Measurements from ENCODE around the gene FOXQ1. TPM values are rescaled to one million over a fixed set of nuclear protein-coding genes. Genes with fewer than 3 reads are reported as not detected.

The FOXQ1 gene
- total and polyA plus RNA-seq, 2 of the 13 experiments (the other 11 are each of a cell fraction or from before 2014, with no cell fraction given): 35.2 to 39.8 TPM

DNA sequence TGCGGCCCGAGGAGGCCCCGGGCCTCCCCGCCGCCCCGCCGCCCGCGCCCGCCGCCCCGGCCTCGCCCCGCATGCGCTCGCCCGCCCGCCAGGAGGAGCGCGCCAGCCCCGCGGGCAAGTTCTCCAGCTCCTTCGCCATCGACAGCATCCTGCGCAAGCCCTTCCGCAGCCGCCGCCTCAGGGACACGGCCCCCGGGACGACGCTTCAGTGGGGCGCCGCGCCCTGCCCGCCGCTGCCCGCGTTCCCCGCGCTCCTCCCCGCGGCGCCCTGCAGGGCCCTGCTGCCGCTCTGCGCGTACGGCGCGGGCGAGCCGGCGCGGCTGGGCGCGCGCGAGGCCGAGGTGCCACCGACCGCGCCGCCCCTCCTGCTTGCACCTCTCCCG lies 1.5 kb downstream of the FOXQ1 start (continued):
- TF ChIP-seq, protein P1, sequence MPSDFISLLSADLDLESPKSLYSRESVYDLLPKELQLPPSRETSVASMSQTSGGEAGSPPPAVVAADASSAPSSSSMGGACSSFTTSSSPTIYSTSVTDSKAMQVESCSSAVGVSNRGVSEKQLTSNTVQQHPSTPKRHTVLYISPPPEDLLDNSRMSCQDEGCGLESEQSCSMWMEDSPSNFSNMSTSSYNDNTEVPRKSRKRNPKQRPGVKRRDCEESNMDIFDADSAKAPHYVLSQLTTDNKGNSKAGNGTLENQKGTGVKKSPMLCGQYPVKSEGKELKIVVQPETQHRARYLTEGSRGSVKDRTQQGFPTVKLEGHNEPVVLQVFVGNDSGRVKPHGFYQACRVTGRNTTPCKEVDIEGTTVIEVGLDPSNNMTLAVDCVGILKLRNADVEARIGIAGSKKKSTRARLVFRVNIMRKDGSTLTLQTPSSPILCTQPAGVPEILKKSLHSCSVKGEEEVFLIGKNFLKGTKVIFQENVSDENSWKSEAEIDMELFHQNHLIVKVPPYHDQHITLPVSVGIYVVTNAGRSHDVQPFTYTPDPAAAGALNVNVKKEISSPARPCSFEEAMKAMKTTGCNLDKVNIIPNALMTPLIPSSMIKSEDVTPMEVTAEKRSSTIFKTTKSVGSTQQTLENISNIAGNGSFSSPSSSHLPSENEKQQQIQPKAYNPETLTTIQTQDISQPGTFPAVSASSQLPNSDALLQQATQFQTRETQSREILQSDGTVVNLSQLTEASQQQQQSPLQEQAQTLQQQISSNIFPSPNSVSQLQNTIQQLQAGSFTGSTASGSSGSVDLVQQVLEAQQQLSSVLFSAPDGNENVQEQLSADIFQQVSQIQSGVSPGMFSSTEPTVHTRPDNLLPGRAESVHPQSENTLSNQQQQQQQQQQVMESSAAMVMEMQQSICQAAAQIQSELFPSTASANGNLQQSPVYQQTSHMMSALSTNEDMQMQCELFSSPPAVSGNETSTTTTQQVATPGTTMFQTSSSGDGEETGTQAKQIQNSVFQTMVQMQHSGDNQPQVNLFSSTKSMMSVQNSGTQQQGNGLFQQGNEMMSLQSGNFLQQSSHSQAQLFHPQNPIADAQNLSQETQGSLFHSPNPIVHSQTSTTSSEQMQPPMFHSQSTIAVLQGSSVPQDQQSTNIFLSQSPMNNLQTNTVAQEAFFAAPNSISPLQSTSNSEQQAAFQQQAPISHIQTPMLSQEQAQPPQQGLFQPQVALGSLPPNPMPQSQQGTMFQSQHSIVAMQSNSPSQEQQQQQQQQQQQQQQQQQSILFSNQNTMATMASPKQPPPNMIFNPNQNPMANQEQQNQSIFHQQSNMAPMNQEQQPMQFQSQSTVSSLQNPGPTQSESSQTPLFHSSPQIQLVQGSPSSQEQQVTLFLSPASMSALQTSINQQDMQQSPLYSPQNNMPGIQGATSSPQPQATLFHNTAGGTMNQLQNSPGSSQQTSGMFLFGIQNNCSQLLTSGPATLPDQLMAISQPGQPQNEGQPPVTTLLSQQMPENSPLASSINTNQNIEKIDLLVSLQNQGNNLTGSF (CRISPR knock-in tag; IDR thresholded peaks at IDR 0.05): no peak
- TF ChIP-seq ZNF780A (CRISPR knock-in tag; IDR thresholded peaks at IDR 0.05): no peak; the same call in 1 of the 2 replicates
- TF ChIP-seq, protein P2, sequence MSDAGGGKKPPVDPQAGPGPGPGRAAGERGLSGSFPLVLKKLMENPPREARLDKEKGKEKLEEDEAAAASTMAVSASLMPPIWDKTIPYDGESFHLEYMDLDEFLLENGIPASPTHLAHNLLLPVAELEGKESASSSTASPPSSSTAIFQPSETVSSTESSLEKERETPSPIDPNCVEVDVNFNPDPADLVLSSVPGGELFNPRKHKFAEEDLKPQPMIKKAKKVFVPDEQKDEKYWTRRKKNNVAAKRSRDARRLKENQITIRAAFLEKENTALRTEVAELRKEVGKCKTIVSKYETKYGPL (CRISPR knock-in tag; IDR thresholded peaks at IDR 0.05): no peak
- no peak for TF ChIP-seq NFKBIZ (CRISPR knock-in tag; IDR thresholded peaks at IDR 0.05)
- TF ChIP-seq MTA3 (CRISPR knock-in tag; IDR thresholded peaks at IDR 0.05): no peak
- TF ChIP-seq, protein P3, sequence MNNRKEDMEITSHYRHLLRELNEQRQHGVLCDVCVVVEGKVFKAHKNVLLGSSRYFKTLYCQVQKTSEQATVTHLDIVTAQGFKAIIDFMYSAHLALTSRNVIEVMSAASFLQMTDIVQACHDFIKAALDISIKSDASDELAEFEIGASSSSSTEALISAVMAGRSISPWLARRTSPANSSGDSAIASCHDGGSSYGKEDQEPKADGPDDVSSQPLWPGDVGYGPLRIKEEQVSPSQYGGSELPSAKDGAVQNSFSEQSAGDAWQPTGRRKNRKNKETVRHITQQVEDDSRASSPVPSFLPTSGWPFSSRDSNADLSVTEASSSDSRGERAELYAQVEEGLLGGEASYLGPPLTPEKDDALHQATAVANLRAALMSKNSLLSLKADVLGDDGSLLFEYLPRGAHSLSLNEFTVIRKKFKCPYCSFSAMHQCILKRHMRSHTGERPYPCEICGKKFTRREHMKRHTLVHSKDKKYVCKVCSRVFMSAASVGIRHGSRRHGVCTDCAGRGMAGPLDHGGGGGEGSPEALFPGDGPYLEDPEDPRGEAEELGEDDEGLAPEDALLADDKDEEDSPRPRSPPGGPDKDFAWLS (CRISPR knock-in tag; IDR thresholded peaks at IDR 0.05; ENCODE audit: borderline replicate concordance): no peak
- no peak for TF ChIP-seq ZNF510 (CRISPR knock-in tag; IDR thresholded peaks at IDR 0.05; ENCODE audit: low read depth)
- no peak; the same call in 1 of the 2 replicates for TF ChIP-seq ZNF329 (CRISPR knock-in tag; IDR thresholded peaks at IDR 0.05; ENCODE audit: low read depth)
- no peak for TF ChIP-seq IRF2 (CRISPR knock-in tag; IDR thresholded peaks at IDR 0.05)
- TF ChIP-seq, protein P4, sequence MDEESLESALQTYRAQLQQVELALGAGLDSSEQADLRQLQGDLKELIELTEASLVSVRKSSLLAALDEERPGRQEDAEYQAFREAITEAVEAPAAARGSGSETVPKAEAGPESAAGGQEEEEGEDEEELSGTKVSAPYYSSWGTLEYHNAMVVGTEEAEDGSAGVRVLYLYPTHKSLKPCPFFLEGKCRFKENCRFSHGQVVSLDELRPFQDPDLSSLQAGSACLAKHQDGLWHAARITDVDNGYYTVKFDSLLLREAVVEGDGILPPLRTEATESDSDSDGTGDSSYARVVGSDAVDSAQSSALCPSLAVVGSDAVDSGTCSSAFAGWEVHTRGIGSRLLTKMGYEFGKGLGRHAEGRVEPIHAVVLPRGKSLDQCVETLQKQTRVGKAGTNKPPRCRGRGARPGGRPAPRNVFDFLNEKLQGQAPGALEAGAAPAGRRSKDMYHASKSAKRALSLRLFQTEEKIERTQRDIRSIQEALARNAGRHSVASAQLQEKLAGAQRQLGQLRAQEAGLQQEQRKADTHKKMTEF (CRISPR knock-in tag; IDR thresholded peaks at IDR 0.05): no peak
- TF ChIP-seq, protein P5, sequence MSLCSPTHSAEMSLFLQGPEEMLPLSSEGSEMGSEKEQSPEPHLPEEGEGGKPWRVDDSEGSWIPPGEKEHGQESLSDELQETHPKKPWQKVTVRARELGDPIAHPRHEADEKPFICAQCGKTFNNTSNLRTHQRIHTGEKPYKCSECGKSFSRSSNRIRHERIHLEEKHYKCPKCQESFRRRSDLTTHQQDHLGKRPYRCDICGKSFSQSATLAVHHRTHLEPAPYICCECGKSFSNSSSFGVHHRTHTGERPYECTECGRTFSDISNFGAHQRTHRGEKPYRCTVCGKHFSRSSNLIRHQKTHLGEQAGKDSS (CRISPR knock-in tag; IDR thresholded peaks at IDR 0.05; ENCODE audit: borderline replicate concordance, low read depth): 0 out of 2 replicates have a peak, but pooled peaks have one; percentile 18
- TF ChIP-seq ZBTB7B (CRISPR knock-in tag; IDR thresholded peaks at IDR 0.05): no peak; the same call in 1 of the 2 replicates
- TF ChIP-seq, protein P6, sequence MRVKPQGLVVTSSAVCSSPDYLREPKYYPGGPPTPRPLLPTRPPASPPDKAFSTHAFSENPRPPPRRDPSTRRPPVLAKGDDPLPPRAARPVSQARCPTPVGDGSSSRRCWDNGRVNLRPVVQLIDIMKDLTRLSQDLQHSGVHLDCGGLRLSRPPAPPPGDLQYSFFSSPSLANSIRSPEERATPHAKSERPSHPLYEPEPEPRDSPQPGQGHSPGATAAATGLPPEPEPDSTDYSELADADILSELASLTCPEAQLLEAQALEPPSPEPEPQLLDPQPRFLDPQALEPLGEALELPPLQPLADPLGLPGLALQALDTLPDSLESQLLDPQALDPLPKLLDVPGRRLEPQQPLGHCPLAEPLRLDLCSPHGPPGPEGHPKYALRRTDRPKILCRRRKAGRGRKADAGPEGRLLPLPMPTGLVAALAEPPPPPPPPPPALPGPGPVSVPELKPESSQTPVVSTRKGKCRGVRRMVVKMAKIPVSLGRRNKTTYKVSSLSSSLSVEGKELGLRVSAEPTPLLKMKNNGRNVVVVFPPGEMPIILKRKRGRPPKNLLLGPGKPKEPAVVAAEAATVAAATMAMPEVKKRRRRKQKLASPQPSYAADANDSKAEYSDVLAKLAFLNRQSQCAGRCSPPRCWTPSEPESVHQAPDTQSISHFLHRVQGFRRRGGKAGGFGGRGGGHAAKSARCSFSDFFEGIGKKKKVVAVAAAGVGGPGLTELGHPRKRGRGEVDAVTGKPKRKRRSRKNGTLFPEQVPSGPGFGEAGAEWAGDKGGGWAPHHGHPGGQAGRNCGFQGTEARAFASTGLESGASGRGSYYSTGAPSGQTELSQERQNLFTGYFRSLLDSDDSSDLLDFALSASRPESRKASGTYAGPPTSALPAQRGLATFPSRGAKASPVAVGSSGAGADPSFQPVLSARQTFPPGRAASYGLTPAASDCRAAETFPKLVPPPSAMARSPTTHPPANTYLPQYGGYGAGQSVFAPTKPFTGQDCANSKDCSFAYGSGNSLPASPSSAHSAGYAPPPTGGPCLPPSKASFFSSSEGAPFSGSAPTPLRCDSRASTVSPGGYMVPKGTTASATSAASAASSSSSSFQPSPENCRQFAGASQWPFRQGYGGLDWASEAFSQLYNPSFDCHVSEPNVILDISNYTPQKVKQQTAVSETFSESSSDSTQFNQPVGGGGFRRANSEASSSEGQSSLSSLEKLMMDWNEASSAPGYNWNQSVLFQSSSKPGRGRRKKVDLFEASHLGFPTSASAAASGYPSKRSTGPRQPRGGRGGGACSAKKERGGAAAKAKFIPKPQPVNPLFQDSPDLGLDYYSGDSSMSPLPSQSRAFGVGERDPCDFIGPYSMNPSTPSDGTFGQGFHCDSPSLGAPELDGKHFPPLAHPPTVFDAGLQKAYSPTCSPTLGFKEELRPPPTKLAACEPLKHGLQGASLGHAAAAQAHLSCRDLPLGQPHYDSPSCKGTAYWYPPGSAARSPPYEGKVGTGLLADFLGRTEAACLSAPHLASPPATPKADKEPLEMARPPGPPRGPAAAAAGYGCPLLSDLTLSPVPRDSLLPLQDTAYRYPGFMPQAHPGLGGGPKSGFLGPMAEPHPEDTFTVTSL (CRISPR knock-in tag; IDR thresholded peaks at IDR 0.05; ENCODE audit: borderline replicate concordance): no peak
